Thyroid gland (tissue), 4 donors: ENCODE measurements around the gene CUEDC1.

ENCODE experiments used
- CTCF ChIP-seq, 6 experiments: fragments of 200-600 bp in 3 of 6; fragments of 450-650 bp in 3 of 6; sonication (generic) in 3 of 6; IDR thresholded peaks; one replicate each; pipeline ENCODE4 v1.5.1; 2016 to 2019; ENCODE audit warnings: antibody characterized with exemption in 6 of 6, mild to moderate bottlenecking in 2 of 6, inconsistent platforms in 1 of 6, moderate library complexity in 1 of 6
- POLR2A ChIP-seq, 2 donors: fragments of 450-650 bp; IDR thresholded peaks; one replicate each; pipeline ENCODE4 v1.6.1; 2017; ENCODE audit warnings: antibody characterized with exemption in 2 of 2, mild to moderate bottlenecking in 2 of 2, moderate library complexity in 1 of 2

- TF ChIP-seq POLR2A (IDR thresholded peaks at IDR 0.05) (peak in 1 of 2 donors; percentile 40), CTCF (IDR thresholded peaks at IDR 0.05) (peak in 4 of 6 experiments; percentile 34 to 45 (median 40))
Observed at GRCh38 chr17:57834146-57834741, 121.0 kb downstream of the CUEDC1 start.
